Parathyroid adenoma (tissue), 2 donors: ENCODE measurements around the gene LSR.

Source experiments
- H2AFZ ChIP-seq: fragments of 300-600 bp; sonication (generic); one replicate; pipeline ENCODE4 v1.7.0; 2017; ENCODE audit warnings: antibody characterized with exemption, mild to moderate bottlenecking
- H3K27ac ChIP-seq: fragments of 300-600 bp; sonication (generic); one replicate; pipeline ENCODE4 v1.7.0; 2017
- H3K27me3 ChIP-seq: fragments of 300-600 bp; sonication (generic); one replicate; pipeline ENCODE4 v1.7.0; 2017; ENCODE audit warnings: low read length; ENCODE audit not compliant: control insufficient read depth, insufficient read depth
- H3K36me3 ChIP-seq: fragments of 300-600 bp; sonication (generic); one replicate; pipeline ENCODE4 v1.7.0; 2017; ENCODE audit warnings: low read length; ENCODE audit not compliant: control insufficient read depth, insufficient read depth
- H3K4me1 ChIP-seq: fragments of 300-600 bp; sonication (generic); one replicate; pipeline ENCODE4 v1.7.0; 2017; ENCODE audit warnings: control low read depth
- H3K4me2 ChIP-seq: fragments of 300-600 bp; sonication (generic); one replicate; pipeline ENCODE4 v1.7.0; 2017; ENCODE audit warnings: low read length
- H3K4me3 ChIP-seq: fragments of 300-600 bp; sonication (generic); one replicate; pipeline ENCODE4 v1.7.0; 2017; ENCODE audit warnings: low read depth, low read length
- H3K79me2 ChIP-seq: fragments of 300-600 bp; sonication (generic); one replicate; pipeline ENCODE4 v1.7.0; 2017; ENCODE audit warnings: control low read depth
- H3K9ac ChIP-seq: fragments of 300-600 bp; sonication (generic); one replicate; pipeline ENCODE4 v1.7.0; 2017; ENCODE audit warnings: mild to moderate bottlenecking
- H3K9me3 ChIP-seq: fragments of 300-600 bp; sonication (generic); one replicate; pipeline ENCODE4 v1.7.0; 2017; ENCODE audit warnings: low read length; ENCODE audit not compliant: control insufficient read depth
- TF ChIP-seq, protein P1 (sequence below): fragments of 300-600 bp; sonication (generic); IDR thresholded peaks from one replicate; pipeline ENCODE4 v1.7.0; 2017; ENCODE audit warnings: antibody characterized with exemption, mild to moderate bottlenecking
- donor health status: primary hyperparathyroidism.

Gene LSR

DNA sequence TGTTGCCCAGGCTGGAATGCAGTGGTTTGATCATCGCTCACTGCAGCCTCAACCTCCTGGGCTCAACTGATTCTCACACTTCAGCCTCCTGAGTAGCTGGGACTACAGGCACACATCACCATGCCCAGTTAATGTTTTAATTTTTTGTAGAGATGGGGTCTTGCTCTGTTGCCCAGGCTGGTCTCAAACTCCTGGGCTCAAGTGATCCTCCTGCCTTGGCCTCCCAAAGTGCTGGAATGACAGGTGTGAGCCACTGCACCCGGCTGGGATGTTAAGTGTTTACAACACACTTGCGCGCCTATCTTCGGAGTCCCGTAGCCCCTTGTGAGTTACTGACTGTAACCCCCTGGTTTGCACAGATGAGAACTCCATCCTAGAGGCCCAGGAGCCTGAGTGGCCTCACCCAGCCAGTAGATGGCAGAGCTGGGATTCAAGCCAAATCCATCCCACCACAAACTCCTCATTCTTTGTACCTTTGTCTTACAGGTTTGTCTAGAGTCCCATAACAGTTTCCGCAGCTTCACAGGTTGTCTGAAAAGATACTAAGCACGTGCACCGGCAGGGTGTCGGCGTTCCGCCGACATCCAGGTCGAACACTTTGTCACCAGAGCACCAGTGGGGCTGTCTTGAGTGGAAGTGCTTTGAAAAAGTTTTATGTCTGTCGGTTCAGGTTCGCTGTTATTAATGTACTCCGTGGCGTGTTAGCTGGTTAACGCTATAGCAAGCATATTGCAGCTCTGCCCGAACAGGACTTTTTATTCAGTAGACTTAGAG is 57.9 kb downstream of the LSR start:
- H3K27me3 ChIP-seq = no peaks in the 10 kb centered on the region
- no peak overlapping the region for H3K9ac ChIP-seq
- TF ChIP-seq, protein P1, sequence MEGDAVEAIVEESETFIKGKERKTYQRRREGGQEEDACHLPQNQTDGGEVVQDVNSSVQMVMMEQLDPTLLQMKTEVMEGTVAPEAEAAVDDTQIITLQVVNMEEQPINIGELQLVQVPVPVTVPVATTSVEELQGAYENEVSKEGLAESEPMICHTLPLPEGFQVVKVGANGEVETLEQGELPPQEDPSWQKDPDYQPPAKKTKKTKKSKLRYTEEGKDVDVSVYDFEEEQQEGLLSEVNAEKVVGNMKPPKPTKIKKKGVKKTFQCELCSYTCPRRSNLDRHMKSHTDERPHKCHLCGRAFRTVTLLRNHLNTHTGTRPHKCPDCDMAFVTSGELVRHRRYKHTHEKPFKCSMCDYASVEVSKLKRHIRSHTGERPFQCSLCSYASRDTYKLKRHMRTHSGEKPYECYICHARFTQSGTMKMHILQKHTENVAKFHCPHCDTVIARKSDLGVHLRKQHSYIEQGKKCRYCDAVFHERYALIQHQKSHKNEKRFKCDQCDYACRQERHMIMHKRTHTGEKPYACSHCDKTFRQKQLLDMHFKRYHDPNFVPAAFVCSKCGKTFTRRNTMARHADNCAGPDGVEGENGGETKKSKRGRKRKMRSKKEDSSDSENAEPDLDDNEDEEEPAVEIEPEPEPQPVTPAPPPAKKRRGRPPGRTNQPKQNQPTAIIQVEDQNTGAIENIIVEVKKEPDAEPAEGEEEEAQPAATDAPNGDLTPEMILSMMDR = no peak
- no peak overlapping the region for H3K4me3 ChIP-seq
- H3K36me3 ChIP-seq = no peaks in the 10 kb centered on the region
- no peak overlapping the region for H2AFZ ChIP-seq
- H3K79me2 ChIP-seq = no peaks in the 10 kb centered on the region
- H3K27ac ChIP-seq = no peak overlapping the region
- no peaks in the 10 kb centered on the region for H3K9me3 ChIP-seq
- no peaks in the 10 kb centered on the region for H3K4me1 ChIP-seq
- H3K4me2 ChIP-seq = no peak overlapping the region

- Histone ChIP-seq H3K4me2 (no peak overlapping the region), H2AFZ (no peak overlapping the region), H3K4me3 (no peak overlapping the region), H3K9me3 (no peaks in the 10 kb centered on the region), H3K27me3 (no peaks in the 10 kb centered on the region), H3K9ac (no peak overlapping the region), H3K79me2 (no peaks in the 10 kb centered on the region), H3K4me1 (no peaks in the 10 kb centered on the region), H3K36me3 (no peaks in the 10 kb centered on the region), H3K27ac (no peak overlapping the region)
- TF ChIP-seq, protein P1 = no peak
Observed at GRCh38 chr19:35307931-35308330, 59.1 kb downstream of the LSR start.

DNA sequence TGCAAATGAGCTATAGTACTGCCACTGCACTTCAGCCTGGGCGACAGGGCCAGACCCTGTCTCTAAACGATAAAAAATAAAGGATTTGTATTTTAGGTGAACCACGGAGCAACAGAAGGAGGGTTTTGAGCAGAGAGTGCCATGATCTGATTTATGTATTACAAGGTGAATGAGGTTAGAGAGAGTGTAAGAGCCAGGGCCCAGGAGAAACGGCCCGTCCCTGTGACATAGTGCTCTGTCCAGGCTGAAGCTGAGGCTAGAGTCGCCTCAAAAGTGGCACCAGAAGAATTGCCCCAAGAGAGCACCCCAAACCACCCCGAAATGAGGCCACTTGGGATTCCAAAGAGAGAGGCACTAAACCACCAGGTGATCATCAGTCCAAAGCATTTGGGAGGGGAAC is 60.1 kb downstream of the LSR start:
- TF ChIP-seq, protein P1 = no peak

DNA sequence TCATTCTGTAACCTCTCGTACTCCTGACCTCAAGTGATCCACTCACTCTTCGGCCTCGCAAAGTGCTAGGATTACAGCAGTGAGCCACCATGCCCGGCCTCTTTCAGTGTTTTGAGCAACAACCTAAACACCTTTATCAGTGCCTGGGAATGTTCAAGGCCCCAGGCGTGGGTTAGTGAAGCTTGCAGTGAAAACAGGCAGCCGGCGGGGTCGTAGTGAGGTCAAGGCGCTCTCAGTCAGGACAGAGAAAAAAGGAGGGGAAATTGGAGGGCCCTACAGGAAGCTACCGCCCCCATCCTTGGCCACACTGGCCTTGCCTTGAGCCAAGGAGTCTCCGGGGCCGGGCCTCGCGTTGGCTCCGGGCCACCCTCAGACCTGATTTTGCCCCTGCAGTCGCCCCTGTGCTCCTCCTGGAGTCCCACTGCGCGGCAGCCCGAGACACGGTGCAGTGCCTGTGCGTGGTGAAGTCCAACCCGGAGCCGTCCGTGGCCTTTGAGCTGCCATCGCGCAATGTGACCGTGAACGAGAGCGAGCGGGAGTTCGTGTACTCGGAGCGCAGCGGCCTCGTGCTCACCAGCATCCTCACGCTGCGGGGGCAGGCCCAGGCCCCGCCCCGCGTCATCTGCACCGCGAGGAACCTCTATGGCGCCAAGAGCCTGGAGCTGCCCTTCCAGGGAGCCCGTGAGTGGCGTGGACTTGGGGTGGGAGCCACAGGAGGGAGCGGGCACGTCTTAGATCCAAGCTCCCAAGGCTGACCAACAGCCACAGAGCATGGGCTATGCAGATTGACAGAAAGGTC is 60.9 kb downstream of the LSR start:
- H3K9me3 ChIP-seq = no peaks in the 10 kb centered on the region
- H3K4me2 ChIP-seq = no peak overlapping the region
- no peak overlapping the region for H3K4me3 ChIP-seq
- no peaks in the 10 kb centered on the region for H3K79me2 ChIP-seq
- TF ChIP-seq, protein P1 = no peak
- H2AFZ ChIP-seq = no peak overlapping the region
- H3K9ac ChIP-seq = no peak overlapping the region
- H3K27me3 ChIP-seq = no peaks in the 10 kb centered on the region
- H3K27ac ChIP-seq = no peak overlapping the region
- no peaks in the 10 kb centered on the region for H3K4me1 ChIP-seq
- H3K36me3 ChIP-seq = no peaks in the 10 kb centered on the region

More for the DNA sequence above, 60.1 kb downstream of the LSR start:
- Histone ChIP-seq H3K4me2 (no peak overlapping the region), H3K9ac (no peak overlapping the region), H3K4me1 (no peaks in the 10 kb centered on the region), H3K27me3 (no peaks in the 10 kb centered on the region), H3K9me3 (no peaks in the 10 kb centered on the region), H3K27ac (no peak overlapping the region), H3K79me2 (no peaks in the 10 kb centered on the region), H3K4me3 (no peak overlapping the region), H2AFZ (no peak overlapping the region), H3K36me3 (no peaks in the 10 kb centered on the region)
